A673 (cell line): ENCODE data around the gene RAPGEF5.

ENCODE experiments used
- CTCF ChIP-seq: fragments of 300-800, 200-600 bp; sonication (generic); conservative IDR thresholded peaks from 2 replicates; pipeline ENCODE4 v1.5.1; 2017; ENCODE audit warnings: low read depth, mild to moderate bottlenecking, antibody characterized with exemption, low read length, moderate library complexity, mixed read lengths
- EZH2 ChIP-seq: fragments of 200-600 bp; sonication (generic); IDR thresholded peaks from 2 replicates; pipeline ENCODE4 v1.6.1; 2017; ENCODE audit warnings: borderline replicate concordance, low read depth, mild to moderate bottlenecking, mixed read lengths, antibody characterized with exemption, low read length; ENCODE audit not compliant: poor library complexity, severe bottlenecking

DNA sequence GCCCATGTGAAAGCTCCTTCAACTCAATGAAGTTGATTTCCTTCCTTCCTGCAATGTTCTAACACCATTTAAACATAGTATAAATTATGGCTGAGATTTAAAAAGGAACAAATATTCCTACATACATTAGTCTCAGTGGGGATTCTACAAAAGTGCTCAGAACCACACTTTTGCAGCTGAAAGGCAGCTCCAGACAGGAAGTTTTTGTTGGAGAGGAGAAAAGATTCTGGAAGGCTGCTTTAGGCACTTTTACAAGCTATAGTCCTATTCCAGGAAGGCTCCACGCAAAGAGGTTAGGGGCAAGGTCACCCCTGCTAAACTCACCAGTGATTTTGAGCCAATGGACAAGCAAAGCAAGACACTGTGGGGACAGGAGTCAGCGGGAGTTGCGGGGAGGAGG is 232.0 kb downstream of the RAPGEF5 start:
- TF ChIP-seq EZH2 (no peak), CTCF (no peak)
